SHP77 treated with DMSO at 0.1 percent for 48 hours (cell line): ENCODE measurements around the gene VTN.

Source experiments
- DNase-seq: peaks from one replicate; lab custom pipeline; 2025; lab: John Stamatoyannopoulos, UW

Gene VTN

DNA sequence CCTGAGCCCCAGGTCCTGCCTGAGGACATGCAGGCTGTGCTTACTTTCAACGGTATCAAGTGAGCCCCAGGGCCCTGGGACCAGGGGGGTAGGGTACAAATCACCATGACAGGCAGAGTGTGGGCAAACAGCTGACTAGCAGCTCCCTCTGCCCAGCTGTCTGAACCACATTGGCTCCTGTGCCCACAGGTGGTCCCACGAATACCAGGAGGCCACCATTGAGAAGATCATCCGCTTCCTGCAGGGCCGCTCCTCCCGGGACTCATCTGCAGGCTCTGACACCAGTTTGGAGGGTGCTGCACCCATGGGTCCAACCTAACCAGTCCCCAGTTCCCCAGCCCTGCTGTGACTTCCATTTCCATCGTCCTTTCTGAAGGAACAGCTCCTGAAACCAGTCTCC lies 25.9 kb upstream of the VTN start:
- DNase-seq, result no peak

DNA sequence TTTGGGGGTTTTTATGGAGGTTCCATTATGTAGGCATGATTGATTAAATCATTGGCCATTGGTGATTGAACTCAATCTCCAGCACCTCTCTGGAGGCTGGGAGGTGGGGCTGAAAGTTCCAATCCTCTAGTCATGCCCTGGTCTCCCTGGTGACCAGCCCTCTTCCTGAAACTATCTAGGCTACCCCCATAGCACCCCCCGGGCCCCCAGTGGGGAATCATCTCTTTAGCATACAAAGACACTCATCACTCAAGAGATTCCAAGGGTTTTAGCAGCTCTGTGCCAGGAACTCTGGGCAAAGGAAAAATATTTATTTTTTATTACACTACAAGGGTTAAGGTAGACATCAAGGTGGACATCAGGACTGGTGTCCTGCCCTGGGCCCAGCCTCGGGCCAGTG lies 25.3 kb upstream of the VTN start:
- no peak for DNase-seq

DNA sequence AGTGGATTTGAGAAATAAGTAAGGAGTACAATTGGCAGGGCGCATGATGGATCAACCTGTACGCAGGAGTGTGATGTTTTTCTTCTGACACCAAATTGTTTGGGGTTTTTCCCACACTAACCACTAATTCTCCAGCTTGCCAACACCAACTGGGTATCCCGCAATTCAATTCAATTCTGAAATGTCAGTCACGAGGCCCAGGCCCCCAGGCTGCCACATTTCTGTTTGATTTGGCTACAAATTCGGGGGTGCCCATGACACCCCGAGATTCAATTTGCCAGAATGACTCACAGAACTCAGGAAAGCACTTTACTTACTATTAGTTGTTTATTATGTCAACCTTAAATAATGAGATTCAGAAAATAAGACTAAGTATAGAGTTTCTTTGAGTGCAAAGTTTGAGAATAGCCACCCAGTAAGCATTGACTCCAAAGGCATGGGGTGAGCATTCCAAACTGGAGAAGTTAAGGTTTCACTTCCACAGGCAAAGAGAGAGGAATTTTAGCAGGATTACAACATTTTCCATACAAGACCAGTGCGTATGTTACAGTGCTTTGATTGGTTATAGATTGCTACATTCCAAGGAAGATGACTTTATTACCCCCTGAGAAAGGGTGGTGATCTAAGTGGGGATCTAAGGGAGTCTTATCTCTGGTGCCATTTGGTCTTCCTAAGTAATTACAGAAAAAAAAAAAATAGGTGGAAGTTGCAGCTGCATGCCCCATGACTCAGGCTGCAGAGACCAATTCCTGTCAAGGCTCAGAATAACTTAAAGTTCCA lies 24.4 kb upstream of the VTN start:
- DNase-seq, result no peak

- DNase-seq, result no peak
Observed at GRCh38 chr17:28392491-28392890, 22.4 kb upstream of the VTN start.

- DNase-seq, result no peak
Observed at GRCh38 chr17:28391401-28391800, 21.3 kb upstream of the VTN start.

DNA sequence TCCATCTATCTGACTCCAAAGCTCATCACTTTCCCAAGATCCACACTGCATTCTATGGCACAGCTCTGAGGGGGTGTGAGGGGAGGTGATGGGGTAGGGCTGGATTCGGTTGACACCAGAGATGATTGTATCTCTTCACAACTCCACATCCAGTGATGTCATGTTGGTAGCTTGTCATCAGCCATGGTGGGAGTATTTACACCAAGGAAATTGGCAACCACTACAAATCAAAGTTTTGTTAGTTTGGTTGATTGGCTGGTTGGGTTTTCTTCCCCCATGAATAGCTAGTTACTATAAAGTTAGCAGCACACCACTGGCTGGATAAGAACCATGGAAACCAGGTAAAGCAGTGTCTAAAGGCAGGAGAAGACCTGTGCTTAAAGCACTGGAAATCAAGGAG lies 20.9 kb upstream of the VTN start:
- no peak for DNase-seq

GRCh38 chr17:28390563-28390962 lies 20.5 kb upstream of the VTN start:
- no peak for DNase-seq

- no peak for DNase-seq
Observed at GRCh38 chr17:28390141-28390540, 20.0 kb upstream of the VTN start.

- no peak for DNase-seq
Observed at GRCh38 chr17:28388106-28388505, 18.0 kb upstream of the VTN start.

DNA sequence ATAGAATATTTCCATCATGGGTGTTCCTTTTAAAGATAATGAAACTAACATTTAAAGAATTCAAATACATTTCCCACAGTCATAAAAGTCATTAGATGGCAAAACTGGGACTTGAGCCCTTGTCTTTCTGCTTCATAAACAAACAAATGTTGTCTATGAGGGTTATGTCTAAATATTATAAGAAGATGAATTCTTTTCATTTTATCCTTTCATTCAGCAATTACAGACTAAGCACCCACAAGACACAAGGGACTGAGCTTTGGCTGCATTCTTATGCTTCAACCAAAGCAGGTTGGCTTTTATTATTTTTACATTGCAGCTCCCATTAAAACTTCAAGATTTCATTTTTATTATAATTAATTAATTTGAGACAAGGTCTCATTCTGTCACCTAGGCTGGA lies 16.3 kb upstream of the VTN start:
- DNase-seq, result no peak

DNA sequence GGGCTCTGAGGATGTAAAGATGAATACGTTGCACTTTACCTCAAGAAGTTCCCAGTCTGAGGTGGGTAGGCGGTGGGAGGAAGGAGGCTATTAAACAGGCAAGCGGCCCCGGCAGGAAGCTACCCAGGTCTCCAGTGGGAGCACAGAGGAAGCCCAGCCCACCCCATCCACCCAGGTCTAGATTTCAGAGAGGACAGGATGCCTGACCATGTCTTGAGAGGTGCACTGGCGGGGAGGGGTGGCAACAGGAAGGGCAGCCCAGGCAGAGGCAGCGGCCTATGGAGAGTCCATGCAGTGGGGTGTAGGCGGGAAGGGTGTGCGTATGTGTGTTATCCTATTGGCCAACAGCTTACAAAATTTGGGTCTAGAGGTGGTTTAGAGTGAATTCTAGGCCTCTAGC lies 15.3 kb upstream of the VTN start:
- no peak for DNase-seq

GRCh38 chr17:28385037-28385400 lies 14.9 kb upstream of the VTN start:
- DNase-seq, result no peak

- DNase-seq, result no peak
Observed at GRCh38 chr17:28384281-28385036, 14.4 kb upstream of the VTN start.

GRCh38 chr17:28381141-28381825 lies 11.2 kb upstream of the VTN start:
- no peak for DNase-seq

DNA sequence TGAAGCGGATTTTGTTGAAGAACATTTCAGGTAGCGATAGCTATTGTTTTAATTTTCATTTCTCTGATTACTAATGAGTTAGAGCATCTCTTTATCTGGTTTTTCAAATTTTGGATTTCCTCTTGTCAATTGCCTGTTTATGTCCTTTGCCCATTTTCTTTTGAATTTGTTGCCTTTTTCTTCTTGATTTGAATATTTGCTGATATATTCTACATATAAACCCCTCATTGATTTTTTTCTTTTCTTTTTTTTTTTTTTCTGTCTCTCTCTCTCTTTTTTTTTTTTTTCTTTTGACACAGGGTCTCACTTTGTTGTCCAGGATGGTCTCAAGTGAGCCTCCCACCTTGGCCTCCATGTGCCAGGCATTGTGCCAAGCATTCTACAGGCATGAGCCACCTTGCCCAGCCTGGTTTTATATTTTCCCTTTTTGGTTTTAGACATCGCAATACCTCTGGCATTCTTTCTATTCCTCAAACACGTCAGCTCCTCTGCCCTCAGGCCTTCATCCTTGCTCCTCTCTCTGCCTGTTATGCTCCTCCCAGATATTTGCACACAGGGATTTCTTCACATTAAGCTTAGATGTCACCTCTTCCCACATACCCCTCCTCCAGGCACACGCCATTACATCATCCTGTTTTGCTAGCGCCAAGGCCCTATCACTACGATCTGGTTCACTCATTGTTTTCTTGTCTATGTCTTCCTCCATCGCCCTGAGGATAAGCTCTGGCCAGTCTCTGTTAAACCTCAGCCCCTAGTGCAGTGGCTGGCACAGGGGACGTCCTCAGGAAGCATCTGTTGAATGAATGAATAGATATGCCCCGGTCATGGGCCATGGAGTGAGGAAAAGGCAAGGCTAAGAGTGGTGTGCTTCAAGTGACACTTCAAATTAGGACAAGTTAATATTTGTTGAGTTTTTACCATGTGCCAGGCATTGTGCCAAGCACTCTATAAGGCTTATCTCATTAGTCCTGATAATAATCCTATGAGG lies 10.0 kb upstream of the VTN start:
- no peak for DNase-seq

- DNase-seq, result no peak
Observed at GRCh38 chr17:28372945-28373274, 2.8 kb upstream of the VTN start.

DNA sequence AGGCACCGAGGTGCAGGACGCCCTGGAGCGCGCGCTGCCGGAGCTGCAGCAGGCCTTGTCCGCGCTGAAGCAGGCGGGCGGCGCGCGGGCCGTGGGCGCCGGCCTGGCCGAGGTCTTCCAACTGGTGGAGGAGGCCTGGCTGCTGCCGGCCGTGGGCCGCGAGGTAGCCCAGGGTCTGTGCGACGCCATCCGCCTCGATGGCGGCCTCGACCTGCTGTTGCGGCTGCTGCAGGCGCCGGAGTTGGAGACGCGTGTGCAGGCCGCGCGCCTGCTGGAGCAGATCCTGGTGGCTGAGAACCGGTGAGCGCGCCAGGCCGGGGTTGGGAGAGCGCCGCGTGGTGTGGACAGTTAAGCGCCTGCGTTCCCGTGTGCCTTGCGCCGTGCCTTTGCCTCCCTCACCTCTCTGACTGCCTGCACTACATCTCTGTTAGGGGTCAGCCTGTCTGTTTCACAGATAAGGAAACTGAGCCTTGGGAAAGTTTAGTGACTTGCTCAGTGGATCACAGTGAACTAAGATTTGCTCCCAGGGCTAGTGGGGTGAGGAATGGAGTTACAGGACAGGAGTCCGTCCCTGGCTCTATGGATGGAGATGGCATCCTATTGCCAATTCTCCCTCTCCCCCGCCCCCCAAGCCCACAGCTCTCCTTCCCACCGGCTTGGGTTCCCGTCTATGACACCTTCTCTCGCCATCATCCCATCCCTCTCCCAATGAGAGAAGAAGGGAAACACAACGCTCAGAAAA lies 2.3 kb upstream of the VTN start:
- DNase-seq, result no peak

DNA sequence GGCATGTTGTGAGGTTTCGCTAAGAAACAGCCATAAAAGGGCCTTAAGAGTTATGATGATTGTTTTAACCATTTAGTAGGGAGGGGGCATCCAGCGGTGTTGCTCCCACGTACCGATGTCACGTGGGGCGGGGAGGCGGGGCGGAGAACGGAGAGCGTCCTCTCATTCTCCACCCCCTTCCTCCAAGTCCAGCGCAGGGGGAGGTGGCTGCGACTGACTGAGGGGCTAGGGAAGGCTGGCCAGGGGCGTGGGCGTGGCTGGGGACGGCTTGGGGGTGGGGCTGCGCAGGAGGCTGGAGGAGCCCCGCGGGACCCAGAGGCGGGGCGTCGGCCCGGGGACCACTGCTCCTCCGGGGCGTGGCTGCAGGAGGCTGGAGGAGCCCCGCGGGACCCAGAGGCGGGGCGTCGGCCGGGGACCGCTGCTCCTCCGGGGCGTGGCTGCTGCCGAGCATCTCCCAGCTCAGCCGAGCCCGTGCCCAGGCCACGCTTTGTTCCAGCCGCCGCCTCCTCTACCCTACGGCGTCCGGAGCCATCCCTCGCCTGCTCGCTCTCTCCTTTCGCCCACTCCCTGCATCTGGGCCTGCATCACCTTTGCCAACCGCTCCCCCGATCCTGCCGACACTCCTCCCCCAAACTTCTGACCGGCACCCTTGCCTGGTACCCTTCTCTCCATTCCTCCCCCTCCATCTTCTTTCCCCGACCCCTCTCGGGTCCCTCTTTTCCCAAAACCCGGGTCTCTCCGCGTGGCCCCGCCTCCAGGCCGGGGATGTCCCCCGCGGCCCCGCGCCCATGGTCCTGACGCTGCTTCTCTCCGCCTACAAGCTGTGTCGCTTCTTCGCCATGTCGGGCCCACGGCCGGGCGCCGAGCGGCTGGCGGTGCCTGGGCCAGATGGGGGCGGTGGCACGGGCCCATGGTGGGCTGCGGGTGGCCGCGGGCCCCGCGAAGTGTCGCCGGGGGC lies 1.4 kb upstream of the VTN start, which contains the start of gene SARM1:
Gene SARM1, plus strand, starts transcription at position 450 of the 958 bp plus-strand sequence. Its CDS starts 339 bp downstream, at position 789.
- peak; percentile 75 for DNase-seq

GRCh38 chr17:28370744-28371103 lies 617 bp upstream of the VTN start:
- DNase-seq, result no peak

DNA sequence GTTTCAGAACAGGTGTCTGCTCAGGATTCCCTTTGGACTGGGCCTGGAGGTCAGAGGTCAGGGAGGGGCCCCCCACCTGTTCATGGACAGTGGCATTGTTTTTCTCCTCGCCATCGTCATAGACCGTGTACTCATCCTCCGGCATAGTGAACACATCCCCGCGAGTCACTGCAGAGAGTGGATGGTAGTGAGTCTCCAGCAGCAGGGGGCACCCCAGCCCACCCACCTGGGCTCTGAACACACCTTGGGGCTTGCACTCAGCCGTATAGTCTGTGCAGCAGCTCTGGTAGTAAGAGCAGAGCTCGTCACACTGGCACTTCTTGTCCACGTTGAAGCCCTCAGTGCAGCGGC lies 448 bp downstream of the VTN start:
- no peak for DNase-seq
